Activated T-helper 1 cell treated with anti-CD3 and anti-CD28 coated beads, Interleukin-2, amount 50 U/mL, for 16 hours (primary cell): Measurements from ENCODE around the gene ARF1.

Experiments
- DNase-seq, 2 donors: peaks; one replicate each; pipeline ENCODE4 v3.0.0-alpha.2; 2020; ENCODE audit warnings: low read depth in 1 of 2, low spot score in 1 of 2

ARF1 gene

DNA sequence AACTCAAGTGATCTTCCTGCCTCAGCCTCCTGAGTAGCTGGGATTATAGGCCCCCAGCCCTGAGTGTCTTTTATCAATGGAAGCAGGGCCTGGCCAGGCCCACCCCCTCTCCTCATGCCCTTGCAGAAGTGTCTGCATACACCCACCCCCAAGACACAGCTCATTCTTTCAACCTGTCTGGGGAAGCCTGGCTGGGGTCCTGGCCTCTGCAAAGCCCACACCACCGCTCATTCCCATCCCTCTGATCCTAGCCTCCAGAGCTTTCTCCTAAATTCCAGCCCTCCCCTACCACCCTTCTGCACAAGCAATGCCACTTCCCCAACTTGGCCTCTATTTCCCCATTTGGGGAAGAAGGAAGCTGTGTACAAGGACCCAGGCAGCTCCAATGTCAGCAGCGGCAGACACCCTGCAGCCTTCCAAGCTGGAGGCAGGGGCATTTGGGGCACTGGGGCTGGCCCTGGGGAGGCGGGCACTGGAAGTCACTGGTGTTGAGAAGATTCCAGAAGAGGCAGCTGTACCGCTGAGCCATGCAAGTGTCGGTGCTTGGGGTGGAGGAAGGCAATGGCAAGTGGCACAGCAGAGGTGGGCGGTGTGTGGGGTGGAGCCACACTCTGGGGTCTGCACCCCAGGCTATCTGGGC, 33.7 kb upstream of the ARF1 start:
- no peak for DNase-seq

DNA sequence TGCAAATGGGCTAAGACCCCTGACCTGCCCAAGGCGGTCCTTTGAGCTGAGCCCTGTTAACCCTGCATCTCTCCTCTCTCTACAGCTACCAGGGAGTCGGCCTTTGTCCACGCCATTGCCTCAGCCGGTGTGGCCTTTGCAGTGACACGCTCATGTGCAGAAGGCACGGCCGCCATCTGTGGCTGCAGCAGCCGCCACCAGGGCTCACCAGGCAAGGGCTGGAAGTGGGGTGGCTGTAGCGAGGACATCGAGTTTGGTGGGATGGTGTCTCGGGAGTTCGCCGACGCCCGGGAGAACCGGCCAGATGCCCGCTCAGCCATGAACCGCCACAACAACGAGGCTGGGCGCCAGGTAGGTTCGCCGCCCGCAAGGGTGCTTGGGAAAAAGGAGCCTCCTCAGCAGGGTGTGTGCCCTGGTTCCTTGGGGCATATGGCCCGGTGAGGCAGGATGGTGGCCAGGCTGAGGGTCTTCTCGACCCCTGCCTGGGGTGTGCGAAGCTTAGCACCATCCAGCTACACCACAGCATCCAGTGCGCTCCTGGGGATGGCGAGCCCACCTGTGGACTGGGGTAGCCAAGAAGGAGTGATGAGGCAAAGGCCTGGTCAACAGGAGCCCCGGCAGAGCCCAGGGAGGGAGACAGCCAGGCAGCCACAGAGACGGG, 31.8 kb upstream of the ARF1 start:
- no peak for DNase-seq

DNA sequence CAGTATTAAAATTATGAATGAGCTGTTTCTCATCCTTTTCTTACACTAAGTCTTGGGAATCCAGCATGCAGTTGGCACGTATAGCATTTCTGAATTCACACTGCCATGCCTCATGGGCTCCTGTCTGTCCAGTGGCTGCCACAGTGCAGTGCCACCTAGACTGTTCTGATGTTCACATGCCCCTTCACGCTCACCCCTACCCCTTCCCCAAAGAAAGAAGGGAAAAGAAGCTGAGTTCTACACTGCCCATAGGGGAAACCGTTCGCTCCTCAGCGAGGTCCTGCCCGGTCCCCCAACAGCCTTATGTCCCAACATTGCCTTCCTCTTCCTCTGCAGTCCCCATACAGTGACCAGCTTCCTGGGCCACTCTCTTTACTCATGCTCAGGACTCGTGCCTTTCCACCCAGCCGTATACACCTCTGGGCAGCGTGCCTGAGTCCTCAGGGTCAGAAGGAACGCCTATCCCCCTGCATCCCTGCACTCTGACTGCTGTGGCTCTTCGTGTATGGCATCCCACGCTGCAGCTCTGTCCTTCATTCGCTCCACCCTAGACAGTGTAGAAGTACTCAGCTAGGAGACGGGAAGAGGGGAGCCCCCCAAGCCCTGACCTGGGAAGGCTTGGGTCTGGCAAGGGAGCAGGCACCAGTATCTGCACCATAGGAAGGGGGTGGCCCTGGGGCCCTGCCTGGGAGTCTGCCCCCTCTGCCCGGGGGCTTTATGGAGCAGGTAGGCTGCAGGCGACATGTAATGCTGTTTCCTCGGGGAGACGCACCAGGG, 24.1 kb upstream of the ARF1 start:
- DNase-seq, result no peak

DNA sequence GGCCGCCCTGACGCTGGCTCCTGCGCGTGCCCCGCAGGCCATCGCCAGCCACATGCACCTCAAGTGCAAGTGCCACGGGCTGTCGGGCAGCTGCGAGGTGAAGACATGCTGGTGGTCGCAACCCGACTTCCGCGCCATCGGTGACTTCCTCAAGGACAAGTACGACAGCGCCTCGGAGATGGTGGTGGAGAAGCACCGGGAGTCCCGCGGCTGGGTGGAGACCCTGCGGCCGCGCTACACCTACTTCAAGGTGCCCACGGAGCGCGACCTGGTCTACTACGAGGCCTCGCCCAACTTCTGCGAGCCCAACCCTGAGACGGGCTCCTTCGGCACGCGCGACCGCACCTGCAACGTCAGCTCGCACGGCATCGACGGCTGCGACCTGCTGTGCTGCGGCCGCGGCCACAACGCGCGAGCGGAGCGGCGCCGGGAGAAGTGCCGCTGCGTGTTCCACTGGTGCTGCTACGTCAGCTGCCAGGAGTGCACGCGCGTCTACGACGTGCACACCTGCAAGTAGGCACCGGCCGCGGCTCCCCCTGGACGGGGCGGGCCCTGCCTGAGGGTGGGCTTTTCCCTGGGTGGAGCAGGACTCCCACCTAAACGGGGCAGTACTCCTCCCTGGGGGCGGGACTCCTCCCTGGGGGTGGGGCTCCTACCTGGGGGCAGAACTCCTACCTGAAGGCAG, 23.4 kb upstream of the ARF1 start:
- peak in 1 of 2 donors; percentile 40 for DNase-seq

DNA sequence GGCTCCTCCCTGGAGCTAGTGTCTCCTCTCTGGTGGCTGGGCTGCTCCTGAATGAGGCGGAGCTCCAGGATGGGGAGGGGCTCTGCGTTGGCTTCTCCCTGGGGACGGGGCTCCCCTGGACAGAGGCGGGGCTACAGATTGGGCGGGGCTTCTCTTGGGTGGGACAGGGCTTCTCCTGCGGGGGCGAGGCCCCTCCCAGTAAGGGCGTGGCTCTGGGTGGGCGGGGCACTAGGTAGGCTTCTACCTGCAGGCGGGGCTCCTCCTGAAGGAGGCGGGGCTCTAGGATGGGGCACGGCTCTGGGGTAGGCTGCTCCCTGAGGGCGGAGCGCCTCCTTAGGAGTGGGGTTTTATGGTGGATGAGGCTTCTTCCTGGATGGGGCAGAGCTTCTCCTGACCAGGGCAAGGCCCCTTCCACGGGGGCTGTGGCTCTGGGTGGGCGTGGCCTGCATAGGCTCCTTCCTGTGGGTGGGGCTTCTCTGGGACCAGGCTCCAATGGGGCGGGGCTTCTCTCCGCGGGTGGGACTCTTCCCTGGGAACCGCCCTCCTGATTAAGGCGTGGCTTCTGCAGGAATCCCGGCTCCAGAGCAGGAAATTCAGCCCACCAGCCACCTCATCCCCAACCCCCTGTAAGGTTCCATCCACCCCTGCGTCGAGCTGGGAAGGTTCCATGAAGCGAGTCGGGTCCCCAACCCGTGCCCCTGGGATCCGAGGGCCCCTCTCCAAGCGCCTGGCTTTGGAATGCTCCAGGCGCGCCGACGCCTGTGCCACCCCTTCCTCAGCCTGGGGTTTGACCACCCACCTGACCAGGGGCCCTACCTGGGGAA, 22.7 kb upstream of the ARF1 start:
- peak; percentile 27 to 52 for DNase-seq

DNA sequence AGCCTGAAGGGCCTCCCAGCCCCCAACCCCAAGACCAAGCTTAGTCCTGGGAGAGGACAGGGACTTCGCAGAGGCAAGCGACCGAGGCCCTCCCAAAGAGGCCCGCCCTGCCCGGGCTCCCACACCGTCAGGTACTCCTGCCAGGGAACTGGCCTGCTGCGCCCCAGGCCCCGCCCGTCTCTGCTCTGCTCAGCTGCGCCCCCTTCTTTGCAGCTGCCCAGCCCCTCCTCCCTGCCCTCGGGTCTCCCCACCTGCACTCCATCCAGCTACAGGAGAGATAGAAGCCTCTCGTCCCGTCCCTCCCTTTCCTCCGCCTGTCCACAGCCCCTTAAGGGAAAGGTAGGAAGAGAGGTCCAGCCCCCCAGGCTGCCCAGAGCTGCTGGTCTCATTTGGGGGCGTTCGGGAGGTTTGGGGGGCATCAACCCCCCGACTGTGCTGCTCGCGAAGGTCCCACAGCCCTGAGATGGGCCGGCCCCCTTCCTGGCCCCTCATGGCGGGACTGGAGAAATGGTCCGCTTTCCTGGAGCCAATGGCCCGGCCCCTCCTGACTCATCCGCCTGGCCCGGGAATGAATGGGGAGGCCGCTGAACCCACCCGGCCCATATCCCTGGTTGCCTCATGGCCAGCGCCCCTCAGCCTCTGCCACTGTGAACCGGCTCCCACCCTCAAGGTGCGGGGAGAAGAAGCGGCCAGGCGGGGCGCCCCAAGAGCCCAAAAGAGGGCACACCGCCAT, 21.9 kb upstream of the ARF1 start:
- no peak for DNase-seq

DNA sequence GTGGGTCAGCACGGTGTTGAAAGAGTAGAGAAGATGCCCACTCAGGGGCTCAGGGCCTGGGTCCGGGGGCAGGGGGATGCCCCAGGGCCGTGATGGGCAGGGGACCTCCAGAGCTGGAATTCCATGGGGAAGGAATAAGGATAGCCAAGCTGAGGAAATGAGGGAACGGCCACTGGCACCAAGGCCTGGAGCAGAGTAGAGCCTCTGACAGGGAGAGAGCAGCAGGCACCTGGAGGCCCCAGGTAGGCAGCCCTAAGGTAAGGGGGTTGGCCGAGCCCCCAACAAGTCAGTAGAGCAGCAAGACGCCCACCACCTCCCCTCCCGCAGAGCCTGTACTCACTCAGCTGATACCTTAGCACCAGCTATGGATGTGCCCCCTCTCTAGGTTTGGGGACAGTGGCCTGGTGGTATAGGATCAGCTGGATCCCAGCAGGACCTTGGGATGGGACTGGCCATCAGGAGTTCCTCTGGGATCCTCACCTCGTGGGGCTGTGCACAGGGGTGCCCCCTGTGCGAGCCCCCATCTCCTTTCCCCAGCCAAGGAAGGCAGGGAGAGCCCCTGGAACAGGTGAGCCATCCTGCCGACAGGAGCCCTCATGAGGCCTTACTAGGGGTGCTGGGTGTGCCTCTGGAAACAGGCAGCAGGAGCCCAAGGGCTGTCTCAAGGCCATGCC, 21.0 kb upstream of the ARF1 start:
- DNase-seq, result no peak

DNA sequence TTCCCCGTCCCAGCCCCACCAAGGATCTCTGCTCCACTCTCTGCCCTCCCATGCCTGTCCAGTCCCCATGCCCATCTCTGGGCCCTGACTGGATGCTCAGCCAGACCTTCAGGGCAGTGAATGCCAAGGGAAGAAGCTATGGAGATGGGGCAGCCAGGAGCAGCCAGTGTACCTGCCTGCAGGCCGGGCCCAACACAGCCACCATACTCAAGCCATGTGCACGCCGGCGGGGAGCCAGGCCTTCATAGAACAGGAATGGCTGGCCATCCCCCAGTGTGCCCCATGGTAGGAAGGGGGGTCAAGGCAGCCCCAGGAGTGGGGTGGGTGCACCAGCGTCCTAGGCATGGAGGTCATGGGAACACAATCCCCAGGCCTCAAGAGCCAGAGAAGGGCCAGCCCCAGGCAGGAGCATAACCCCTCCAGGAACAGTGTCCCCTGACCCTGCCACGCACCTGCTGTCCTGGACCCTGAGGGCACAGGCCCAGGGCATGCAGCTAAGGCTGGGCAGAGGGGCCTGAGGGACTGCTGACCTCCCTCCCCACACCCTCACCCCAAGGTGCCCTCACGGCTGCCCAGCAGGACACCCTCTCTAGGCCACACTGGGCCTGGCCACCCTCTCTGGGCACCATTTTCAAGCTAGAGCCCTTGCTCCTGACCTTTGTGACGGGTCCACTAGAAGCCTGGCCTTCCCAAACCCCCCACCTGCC, 20.3 kb upstream of the ARF1 start:
- no peak for DNase-seq

DNA sequence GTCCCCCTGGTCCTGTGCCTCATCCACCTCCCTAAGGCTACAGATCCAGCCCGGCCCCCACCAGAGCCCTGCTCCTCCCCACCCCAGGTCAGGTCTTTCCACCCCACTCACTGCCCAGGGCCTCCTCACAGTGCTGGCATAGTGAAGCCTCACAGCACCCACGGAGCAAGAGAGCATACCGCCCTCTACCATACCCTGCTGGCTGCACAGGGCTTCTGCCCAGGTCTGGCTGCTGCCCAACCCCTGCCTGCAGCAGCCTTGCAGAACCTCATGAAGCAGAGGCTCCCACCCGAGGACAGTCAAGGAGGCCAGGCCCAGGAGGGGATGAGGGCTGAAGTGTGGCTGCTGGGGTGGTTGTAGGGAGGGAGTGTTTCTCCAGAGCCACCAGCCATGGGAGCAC, 19.7 kb upstream of the ARF1 start:
- DNase-seq, result no peak

DNA sequence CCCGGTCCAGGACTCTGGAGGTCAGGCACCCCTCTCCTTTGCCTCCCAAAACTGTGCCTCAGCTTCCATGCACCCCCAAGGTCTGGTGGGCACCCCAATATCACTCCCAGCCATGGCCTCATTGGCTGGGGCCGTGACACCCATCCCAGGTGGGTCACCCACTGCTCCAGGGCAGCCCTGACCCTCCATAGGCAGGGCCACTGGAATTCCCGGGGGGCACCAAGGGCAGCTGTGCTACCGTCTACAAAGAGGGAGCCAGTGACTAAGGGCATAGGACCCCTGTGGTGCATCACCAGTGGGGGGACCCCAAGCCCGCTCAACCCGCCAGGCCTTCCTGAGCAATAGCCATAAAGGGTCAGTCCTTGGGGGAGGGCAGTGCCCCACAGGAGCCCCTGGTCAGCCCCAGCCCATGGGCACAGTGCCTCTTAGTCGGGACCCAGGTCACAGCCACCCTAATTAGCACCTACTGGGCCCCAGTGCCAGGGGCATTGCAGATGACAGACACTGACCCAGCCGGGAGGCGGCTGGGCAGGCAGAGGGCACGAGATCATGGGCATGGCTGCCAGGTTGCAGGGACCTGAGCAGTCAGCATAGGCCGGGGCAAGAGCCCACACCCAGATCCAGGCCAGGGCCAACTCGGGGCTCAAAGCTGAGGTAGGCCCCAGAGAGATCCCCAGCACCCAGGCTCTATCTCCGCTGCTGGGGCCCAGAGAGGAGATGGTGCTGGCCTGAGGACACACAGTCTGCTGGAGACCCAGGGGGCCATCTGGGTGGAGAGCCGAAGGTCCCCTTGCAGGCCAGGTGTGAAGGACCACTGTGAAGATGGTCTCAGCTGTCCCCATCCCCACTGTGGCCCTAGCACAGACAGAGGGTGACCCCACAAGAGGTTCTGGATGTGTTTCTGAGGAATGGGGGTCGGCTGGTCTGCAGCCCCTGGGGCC, 19.0 kb upstream of the ARF1 start:
- DNase-seq, result no peak

DNA sequence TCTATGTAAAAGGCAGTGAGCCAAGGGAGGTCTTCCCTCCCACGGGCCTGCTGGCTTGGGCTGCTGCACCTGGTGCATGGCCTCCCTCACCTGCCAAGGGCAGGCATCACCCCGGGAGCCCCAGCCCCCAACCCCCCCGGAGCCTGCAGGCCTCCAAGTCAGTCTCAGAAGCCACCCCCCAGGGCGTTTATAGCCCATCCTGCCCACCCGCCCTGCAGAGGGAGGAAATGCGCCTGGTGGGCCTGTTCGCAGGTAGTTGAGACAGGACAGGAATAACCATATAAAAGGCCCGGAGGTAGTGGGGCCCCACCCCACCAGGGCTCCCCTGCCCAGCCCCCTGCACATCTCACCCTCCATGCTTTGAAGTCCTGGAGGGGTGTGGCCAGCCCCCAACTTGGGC, 18.2 kb upstream of the ARF1 start:
- no peak for DNase-seq

DNA sequence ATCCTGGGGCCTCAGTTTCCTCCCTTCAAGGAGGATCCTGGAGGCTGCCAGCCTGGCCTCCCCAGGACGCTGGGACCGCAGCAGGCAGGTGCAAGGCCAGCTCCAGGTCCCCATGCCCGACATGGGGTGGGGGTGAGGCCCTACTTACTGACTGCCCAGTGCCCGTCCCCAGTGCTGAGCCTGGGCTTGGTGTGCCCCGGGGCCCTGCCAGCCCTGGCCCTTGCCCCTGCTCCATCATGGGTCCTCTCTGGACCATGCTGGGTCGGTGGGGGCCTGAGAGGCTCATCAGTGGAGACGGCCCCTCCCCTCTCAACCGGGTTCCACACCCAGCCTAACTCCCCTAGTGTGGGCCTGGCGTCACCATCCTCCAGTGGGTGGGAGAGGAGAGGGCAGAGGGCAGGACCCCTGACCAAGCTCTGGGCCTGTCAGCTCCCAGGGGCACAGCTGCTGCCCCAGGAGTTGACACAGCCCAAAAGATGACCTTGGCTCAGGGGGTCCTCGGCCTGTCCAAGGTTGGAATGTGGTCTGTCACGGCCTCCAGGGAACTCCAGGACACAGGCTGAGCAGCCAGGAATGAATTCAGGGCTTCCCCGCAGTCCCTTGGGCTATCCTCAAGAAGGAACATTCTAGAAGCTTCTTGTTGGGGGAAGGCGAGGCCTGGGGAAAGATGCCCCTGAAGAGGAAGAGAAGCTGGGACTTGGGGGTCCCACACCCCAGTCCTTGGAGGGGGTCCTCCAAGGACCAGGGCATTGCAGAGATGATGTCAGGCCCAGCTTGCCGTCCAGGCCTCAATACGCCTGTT, 17.6 kb upstream of the ARF1 start:
- DNase-seq, result no peak

DNA sequence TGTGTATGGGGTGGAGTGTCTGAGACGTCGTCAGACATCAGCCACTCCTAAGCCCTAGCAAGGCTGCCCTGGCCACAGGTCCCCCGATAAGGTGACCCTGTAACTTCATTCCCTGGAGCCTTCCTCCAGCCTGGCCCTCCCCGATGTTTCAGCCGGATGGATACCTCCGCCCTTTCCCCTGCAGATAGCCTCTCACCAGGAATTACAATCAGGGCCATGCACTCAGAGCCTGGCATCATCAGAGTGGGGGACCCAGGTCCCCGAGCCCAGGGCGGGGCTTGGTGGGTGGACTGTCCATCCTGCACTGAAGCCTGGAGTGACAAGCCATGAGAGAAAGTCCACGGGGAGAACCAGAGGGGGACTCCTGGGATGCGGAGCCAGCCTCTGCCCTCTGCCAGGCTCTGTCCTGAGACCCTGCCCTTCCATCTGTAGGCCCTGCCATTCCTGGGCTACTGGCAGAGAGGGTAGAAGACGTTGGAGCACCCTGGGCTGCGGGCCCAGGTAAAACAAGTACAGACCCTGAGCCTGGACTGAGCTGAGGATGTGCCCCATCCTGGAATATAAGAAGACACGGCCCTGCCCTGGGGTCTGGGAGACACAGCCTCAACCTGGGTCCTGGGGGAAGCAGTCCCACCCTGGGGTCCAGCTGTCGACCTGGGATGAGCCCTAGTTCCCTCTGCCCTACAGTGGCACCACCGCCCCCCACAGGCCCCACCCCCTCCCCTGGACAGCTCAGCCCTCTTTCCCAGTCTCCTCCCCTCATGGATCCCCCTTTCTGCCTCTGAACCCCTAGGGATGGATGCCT, 16.8 kb upstream of the ARF1 start:
- no peak for DNase-seq

DNA sequence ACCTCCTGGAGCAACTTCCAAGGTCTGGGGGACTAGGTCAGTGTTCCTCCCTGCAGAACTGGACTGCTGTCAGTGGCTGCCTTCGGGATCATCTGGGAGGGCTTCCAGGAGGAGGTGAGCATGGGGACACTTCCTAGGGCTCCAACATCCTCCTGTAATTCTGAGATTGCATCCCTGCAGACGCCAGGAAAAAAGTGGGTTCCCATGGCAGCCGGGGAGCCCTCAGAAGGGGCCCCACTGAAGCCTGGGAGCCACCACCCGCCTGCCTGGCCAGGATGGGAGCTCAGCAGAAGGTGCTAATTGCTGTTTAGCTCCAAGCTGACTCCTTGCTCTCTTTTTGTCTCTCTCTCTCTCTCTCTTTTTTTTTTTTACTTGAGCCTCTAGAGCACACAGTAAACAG, 16.1 kb upstream of the ARF1 start:
- no peak for DNase-seq

DNA sequence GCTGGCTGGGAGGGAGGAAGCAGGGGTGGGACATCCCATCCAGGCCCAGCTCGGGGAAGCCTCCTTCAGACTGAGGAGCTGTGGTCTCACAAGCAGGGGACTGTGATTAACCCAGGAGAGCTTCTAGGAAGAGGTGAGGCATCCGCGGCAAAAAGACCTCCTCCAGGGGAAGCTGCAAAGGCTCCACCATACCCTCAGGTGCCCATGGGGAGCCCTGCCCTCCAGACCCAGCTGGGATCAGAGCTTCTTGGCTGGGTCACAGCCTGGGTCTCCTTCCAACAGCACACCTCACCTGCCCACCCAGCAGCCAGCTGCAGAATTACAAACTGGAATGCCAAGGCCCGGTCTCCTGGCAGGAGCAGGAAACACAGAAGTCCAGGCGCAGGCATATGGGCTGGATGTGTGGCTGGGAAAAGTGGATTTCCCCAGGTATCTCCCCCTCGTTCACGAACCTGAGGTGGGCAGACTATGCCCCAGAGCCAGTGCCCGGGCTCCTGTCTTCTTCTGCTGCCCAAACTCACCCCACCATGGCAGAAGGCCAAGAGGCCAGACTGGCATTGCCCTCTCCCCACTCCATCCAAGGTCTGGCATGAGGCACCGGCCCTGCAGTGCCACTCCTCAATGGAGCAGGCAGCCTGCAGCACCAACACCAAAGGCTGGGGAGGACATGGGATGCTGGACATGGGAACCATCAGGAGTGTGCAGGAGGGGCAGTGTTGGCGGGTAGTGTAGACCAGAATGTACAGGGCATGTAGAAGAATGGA, 15.4 kb upstream of the ARF1 start:
- DNase-seq, result no peak

DNA sequence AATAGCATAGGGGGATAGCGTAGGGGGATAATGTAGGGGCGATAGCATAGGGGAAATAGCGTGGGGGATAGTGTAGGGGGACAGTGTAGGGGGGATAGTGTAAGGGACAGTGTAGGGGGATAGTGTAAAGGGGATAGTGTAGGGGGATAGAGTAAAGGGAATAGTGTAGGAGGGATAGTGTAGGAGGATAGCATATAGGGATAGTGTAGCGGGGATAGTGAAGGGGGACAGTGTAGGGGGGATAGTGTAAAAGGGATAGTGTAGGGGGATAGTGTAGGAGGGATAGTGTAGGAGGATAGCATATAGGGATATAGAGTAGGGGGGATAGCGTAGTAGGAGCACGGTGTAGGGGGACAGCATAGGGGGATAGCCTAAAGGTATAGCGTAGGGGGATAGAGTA, 14.1 kb upstream of the ARF1 start:
- DNase-seq, result no peak
